Ascending aorta (tissue), 2 donors: ENCODE results near the gene SDR39U1. TPM values are rescaled to one million over a fixed set of nuclear protein-coding genes. Genes with fewer than 3 reads are reported as not detected.
"Not testable (repeated sequence)": the region's sequence is repeated elsewhere in the genome, so short reads cannot be mapped to it uniquely, and the experiment has no call there.

Experiments used
- DNase-seq, 2 donors: peaks; one replicate each; pipeline ENCODE4 v3.0.0-alpha.2; 2019; ENCODE audit warnings: low spot score in 2 of 2
- H3K27ac ChIP-seq, 2 donors: fragments of 200-600 bp; sonication (generic); one replicate each; pipeline ENCODE4 v1.5.1; 2016 to 2017; ENCODE audit warnings: mild to moderate bottlenecking in 1 of 2
- H3K27me3 ChIP-seq: fragments of 200-600 bp; sonication (generic); one replicate; pipeline ENCODE4 v1.5.1; 2017
- H3K36me3 ChIP-seq, 2 donors: fragments of 200-600 bp; sonication (generic); one replicate each; pipeline ENCODE4 v1.5.1; 2016
- H3K4me1 ChIP-seq, 2 donors: fragments of 200-600 bp; sonication (generic); one replicate each; pipeline ENCODE4 v1.5.1; 2016 to 2017; ENCODE audit warnings: mild to moderate bottlenecking in 1 of 2
- H3K4me3 ChIP-seq, 2 donors: fragments of 200-600 bp; sonication (generic); one replicate each; pipeline ENCODE4 v1.5.1; 2016 to 2017; ENCODE audit warnings: mild to moderate bottlenecking in 1 of 2
- H3K9me3 ChIP-seq, 2 donors: fragments of 200-600 bp; sonication (generic); one replicate each; pipeline ENCODE4 v1.5.1; 2016
- intact Hi-C: fragments of 100-400 bp; cut with DNase I; formaldehyde crosslinking; loops from one replicate; pipeline ENCODE4 v1.15.1; 2023
- total RNA-seq: library from RNA; depleted of rRNA; stranded (reverse); fragments of >200 nt; gene quantifications from one replicate; pipeline ENCODE4 v1.1.0, GENCODE V29; 2016
- TF ChIP-seq, protein P1 (sequence below), 3 experiments: fragments of 200-600 bp in 2 of 3; fragments of 450-650 bp in 1 of 3; sonication (generic) in 2 of 3; IDR thresholded peaks; one replicate each; pipeline ENCODE4 v1.5.1; 2016 to 2019; ENCODE audit warnings: antibody characterized with exemption in 3 of 3, mild to moderate bottlenecking in 1 of 3, moderate library complexity in 1 of 3

SDR39U1 gene, protein sequence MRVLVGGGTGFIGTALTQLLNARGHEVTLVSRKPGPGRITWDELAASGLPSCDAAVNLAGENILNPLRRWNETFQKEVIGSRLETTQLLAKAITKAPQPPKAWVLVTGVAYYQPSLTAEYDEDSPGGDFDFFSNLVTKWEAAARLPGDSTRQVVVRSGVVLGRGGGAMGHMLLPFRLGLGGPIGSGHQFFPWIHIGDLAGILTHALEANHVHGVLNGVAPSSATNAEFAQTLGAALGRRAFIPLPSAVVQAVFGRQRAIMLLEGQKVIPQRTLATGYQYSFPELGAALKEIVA
- total RNA-seq, result 98.3 TPM

DNA sequence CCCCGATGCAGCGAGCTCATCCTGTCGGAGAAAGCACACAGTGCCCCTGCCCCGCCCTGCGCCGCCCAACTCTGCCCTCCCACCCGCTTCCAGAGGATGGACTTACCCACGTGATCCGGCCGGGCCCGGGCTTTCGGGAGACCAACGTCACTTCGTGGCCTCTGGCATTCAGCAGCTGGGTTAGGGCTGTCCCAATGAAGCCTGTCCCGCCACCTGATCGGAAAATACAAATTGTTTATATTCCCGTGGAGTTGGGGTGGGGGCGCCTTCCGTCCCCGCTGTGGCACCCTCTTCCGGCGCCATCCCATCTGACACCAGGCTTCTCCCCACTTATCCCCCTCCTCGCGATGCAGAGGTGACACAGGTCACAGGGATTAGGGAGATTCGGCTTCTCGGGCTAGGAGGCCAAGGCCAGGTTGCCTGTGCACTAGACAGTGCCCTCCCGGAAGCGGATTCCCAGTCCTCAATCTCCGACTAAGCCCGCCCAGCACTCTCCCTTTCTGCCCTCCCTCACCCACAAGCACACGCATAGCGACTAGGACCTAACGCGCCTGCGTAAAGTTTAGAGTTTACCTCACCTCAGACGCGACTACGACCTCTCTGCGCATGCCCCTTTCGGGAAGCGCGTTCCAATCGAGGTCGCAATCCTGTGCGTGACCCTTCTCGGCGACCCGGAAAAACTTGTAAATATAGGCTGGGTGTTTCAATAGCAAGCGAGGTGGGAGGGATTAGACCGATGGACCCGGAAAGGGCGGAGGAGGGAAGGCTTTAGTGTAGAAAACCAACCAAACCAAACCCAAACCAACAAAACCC lies at the start of gene SDR39U1:
Gene SDR39U1, minus strand, starts transcription at position 537 of the 813 bp plus-strand sequence. Its CDS starts 7 bp downstream, at position 530.
- Histone ChIP-seq H3K27ac (peak within 1 kb of the TSS; percentile 100), H3K4me1 (peaks cover 0 to 15% of the 10 kb centered on the region in 2 donors), H3K27me3 (no peaks in the 10 kb centered on the region), H3K36me3 (peaks cover 25 to 36% of the 10 kb centered on the region in 2 donors), H3K9me3 (no peaks in the 10 kb centered on the region), H3K4me3 (peak within 1 kb of the TSS; percentile 84 to 86)
- peak; percentile 93 to 99 for DNase-seq
- intact Hi-C loops, result loop anchor here (1.0 to 2.0 kb wide), 3 partner anchors 13 to 328 kb away; partner anchors contain the start of genes CBLN3, DCAF11, KHNYN and NRL
- TF ChIP-seq, protein P1, sequence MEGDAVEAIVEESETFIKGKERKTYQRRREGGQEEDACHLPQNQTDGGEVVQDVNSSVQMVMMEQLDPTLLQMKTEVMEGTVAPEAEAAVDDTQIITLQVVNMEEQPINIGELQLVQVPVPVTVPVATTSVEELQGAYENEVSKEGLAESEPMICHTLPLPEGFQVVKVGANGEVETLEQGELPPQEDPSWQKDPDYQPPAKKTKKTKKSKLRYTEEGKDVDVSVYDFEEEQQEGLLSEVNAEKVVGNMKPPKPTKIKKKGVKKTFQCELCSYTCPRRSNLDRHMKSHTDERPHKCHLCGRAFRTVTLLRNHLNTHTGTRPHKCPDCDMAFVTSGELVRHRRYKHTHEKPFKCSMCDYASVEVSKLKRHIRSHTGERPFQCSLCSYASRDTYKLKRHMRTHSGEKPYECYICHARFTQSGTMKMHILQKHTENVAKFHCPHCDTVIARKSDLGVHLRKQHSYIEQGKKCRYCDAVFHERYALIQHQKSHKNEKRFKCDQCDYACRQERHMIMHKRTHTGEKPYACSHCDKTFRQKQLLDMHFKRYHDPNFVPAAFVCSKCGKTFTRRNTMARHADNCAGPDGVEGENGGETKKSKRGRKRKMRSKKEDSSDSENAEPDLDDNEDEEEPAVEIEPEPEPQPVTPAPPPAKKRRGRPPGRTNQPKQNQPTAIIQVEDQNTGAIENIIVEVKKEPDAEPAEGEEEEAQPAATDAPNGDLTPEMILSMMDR (IDR thresholded peaks at IDR 0.05), result no peak

DNA sequence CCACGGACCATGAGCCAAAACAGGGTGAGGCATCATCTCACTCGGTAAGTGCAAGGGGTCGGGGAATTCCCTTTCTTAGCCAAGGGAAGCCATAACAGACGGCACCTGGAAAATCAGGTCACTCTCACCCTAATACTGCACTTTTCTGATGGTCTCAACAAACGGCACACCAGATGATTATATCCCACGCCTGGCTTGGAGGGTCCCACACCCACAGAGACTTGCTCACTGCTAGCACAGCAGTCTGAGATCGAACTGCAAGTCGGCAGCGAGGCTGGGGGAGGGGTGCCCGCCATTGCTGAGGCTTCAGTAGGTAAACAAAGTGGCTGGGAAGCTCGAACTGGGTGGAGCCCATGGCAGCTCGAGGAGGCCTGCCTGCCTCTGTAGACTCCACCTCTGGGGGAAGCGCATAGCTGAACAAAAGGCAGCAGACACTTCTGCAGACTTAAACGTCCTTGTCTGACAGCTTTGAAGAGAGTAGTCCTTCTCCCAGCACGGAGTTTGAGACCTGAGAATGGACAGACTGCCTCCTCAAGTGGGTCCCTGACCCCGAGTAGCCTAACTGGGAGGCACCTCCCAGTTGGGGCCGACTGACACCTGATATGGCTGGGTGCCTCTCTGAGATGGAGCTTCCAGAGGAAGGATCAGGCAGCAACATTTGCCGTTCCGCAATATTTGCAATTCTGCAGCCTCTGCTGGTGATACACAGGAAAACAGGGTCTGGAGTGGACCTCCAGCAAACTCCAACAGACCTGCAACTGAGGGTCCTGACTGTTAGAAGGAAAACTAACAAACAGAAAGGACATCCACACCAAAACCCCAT lies 49.2 kb upstream of the SDR39U1 start:
- H3K4me3 ChIP-seq, H3K9me3 ChIP-seq, H3K4me1 ChIP-seq, H3K36me3 ChIP-seq, DNase-seq, intact Hi-C loops, H3K27me3 ChIP-seq, H3K27ac ChIP-seq: not testable (repeated sequence)

DNA sequence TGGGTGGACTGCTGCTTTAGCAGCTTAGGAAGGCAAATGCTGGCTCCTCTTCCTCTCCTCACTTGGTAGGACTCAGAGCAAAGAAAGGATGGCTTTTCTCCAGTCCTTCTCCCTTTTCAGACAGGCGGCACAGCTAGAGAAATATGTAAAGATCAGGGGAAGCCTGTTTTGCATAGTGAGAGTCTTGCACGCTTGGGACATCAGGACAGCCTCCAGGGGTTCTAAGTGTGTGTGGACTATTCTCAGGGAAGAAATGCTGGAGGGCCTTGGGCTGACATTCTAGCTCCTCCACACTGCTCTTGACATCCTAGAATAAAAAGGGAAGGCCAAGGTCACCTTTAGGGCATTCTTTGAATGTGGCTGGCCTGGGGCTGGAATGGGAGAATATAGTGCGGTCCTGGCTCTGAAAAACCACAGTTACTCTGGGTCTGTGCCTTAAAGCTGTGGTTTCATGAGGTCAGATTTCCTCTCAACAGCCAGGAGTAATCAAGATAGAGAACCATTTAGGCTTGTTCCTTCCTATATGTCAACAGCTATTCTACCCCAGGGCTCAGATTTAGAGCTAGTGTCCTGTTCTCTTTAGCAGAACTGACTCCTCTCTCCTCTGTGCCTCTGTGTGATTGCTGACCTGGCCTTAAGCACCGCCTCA lies 41.2 kb upstream of the SDR39U1 start:
- intact Hi-C loops, result no loop called here
- Histone ChIP-seq H3K4me3 (no peak overlapping the region), H3K4me1 (no peaks in the 10 kb centered on the region), H3K36me3 (no peaks in the 10 kb centered on the region), H3K27ac (no peak overlapping the region), H3K27me3 (no peaks in the 10 kb centered on the region), H3K9me3 (peaks cover 0 to 8% of the 10 kb centered on the region in 2 donors)
- TF ChIP-seq, protein P1 (IDR thresholded peaks at IDR 0.05), result no peak
- no peak for DNase-seq

DNA sequence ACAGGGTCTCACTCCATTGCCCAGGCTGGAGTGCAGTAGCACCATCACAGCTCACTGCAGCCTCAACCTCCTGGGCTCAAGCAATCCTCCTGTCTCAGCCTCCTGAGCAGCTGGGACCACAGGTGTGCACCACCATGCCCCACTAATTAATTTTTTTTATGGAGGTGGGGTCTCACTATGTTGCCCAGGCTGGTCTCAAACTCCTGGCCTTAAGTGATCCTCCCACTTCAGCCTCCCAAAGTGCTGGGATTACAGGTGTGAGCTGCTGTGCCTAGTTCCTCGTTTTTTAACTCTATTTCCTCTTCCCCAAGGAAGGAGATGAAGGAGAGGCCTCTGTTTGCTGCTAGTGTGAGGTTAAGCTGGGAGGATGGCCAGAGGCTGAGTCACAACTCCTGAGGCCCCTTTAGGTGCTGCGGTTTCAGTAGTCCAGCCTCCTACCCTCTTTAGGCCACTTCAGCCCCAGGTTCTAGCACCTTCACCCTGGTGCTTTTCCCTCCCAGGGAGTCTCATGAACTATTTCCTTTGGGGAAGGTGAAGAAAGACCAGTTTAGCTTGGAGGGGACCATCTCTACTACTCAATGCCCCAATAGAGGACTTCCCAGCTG lies 40.2 kb upstream of the SDR39U1 start:
- H3K27me3 ChIP-seq, H3K36me3 ChIP-seq, H3K27ac ChIP-seq, H3K4me3 ChIP-seq, DNase-seq, intact Hi-C loops, H3K9me3 ChIP-seq, H3K4me1 ChIP-seq: not testable (repeated sequence)

DNA sequence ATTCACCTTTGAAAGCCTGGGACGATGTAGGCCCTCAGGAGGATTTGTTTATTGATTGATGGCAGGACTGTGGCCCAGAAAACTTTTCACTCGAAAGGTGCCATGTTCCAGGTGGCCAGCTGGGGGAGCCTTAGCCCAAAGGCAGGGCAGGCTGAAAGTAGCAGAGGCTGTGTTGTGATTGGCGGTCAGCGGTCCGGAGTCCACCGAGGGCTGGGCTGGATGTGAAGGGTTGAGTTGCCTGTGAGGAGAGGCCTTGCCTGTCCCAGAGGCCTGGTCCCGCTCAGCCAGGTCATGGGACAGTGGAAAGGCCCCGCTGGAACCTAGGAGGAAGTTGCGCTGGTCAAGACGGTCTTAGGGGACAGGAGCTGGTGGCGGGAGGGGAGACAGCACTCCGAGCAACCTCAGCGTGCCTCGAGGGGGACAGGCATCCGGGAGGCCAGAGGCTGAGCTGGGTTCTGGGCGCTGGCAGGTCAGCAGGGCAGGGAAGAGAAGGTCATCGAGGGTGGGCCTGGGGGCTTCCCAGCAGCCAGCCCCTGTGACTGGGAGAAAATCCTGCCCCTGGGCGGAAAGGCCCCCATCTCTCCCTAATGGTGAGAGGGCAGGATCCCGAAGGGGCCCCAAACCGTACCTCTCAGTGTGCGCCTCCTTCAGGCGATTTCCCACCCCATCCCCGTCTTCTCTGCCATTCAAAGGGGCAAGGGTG lies 39.2 kb upstream of the SDR39U1 start:
- peaks cover 0 to 8% of the 10 kb centered on the region in 2 donors for H3K9me3 ChIP-seq
- no peak overlapping the region for H3K27ac ChIP-seq
- intact Hi-C loops, result no loop called here
- H3K36me3 ChIP-seq, result no peaks in the 10 kb centered on the region
- TF ChIP-seq, protein P1 (IDR thresholded peaks at IDR 0.05), result no peak
- no peak for DNase-seq
- no peaks in the 10 kb centered on the region for H3K4me1 ChIP-seq
- H3K4me3 ChIP-seq, result no peak overlapping the region
- no peaks in the 10 kb centered on the region for H3K27me3 ChIP-seq

DNA sequence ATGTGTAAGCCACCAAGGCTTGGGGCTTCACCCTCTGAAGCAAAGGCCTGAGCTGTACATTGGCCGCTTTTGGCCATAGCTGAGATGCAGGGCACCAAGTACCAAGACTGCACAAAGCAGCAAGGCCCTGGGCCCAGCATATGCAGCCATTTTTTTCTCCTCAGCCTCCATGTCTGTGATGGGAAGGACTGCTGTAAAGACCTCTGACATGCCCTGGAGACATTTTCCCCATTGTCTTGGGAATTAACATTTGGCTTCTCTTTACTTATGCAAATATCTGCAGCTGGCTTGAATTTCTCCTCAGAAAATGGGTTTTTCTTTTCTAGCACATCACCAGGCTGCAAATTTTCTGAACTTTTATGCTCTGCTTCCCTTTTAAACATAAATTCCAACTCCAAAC lies 37.4 kb upstream of the SDR39U1 start:
- H3K36me3 ChIP-seq, H3K9me3 ChIP-seq, intact Hi-C loops, DNase-seq, H3K27me3 ChIP-seq, H3K4me3 ChIP-seq, H3K27ac ChIP-seq, H3K4me1 ChIP-seq: not testable (repeated sequence)
